ENCODE data around the gene FUZ. TPM values are rescaled to one million over a fixed set of nuclear protein-coding genes. Genes with fewer than 3 reads are reported as not detected.
A peak's percentile ranks its signal among the peaks of the same experiment; 100 is the strongest.

The FUZ gene
- total RNA-seq, 1 donor from 2014 or later = 10.8 TPM

GRCh38 chr19:49770529-49770928 lies 42.6 kb downstream of the FUZ start:
- H3K4me1 Mint-ChIP-seq (ENCODE audit: low read depth) = peaks cover 44% of the 10 kb centered on the region
- peaks cover 2% of the 10 kb centered on the region for H3K36me3 Mint-ChIP-seq (ENCODE audit: low read depth)
- no peak for DNase-seq (ENCODE audit: low spot score)
- no peak for TF ChIP-seq CTCF (IDR thresholded peaks at IDR 0.05)
- no peak overlapping the region for H3K27ac Mint-ChIP-seq (ENCODE audit: unreplicated experiment)
- H3K9me3 Mint-ChIP-seq (ENCODE audit: low read depth) = no peaks in the 10 kb centered on the region
- no peaks in the 10 kb centered on the region for H3K27me3 Mint-ChIP-seq (ENCODE audit: low read depth)
- no peak overlapping the region for H3K4me3 Mint-ChIP-seq (ENCODE audit: unreplicated experiment)

GRCh38 chr19:49767967-49768581 lies 45.0 kb downstream of the FUZ start:
- H3K27me3 Mint-ChIP-seq (ENCODE audit: low read depth) = no peaks in the 10 kb centered on the region
- H3K27ac Mint-ChIP-seq (ENCODE audit: unreplicated experiment) = peak overlapping the region; percentile 88
- no peak for TF ChIP-seq CTCF (IDR thresholded peaks at IDR 0.05)
- peaks cover 47% of the 10 kb centered on the region for H3K4me1 Mint-ChIP-seq (ENCODE audit: low read depth)
- no peaks in the 10 kb centered on the region for H3K9me3 Mint-ChIP-seq (ENCODE audit: low read depth)
- DNase-seq (ENCODE audit: low spot score) = no peak
- H3K36me3 Mint-ChIP-seq (ENCODE audit: low read depth) = peaks cover 2% of the 10 kb centered on the region
- peak overlapping the region; percentile 97 for H3K4me3 Mint-ChIP-seq (ENCODE audit: unreplicated experiment)

- Mint-ChIP-seq H3K9me3 (ENCODE audit: low read depth) (no peaks in the 10 kb centered on the region), H3K27ac (ENCODE audit: unreplicated experiment) (peak overlapping the region; percentile 88), H3K4me3 (ENCODE audit: unreplicated experiment) (peak overlapping the region; percentile 97), H3K27me3 (ENCODE audit: low read depth) (no peaks in the 10 kb centered on the region), H3K36me3 (ENCODE audit: low read depth) (peaks cover 2% of the 10 kb centered on the region), H3K4me1 (ENCODE audit: low read depth) (peaks cover 43% of the 10 kb centered on the region)
- TF ChIP-seq CTCF (IDR thresholded peaks at IDR 0.05) = no peak
- DNase-seq (ENCODE audit: low spot score) = no peak
These were observed 45.7 kb downstream of the FUZ start for GRCh38 chr19:49767381-49767780.

- no peak for TF ChIP-seq CTCF (IDR thresholded peaks at IDR 0.05)
- Mint-ChIP-seq H3K4me3 (ENCODE audit: unreplicated experiment) (peak within 1 kb of the TSS; percentile 97), H3K36me3 (ENCODE audit: low read depth) (peaks cover 2% of the 10 kb centered on the region), H3K4me1 (ENCODE audit: low read depth) (peaks cover 43% of the 10 kb centered on the region), H3K27me3 (ENCODE audit: low read depth) (no peaks in the 10 kb centered on the region), H3K27ac (ENCODE audit: unreplicated experiment) (peak within 1 kb of the TSS; percentile 99), H3K9me3 (ENCODE audit: low read depth) (no peaks in the 10 kb centered on the region)
- DNase-seq (ENCODE audit: low spot score) = peak; percentile 94
These were observed 46.2 kb downstream of the FUZ start, which contains the start of gene AP2A1 for GRCh38 chr19:49766930-49767299. AP2A1 (plus strand) TSS chr19:49767001; CDS start chr19:49767134, 133 bp downstream.

- no peaks in the 10 kb centered on the region for H3K9me3 Mint-ChIP-seq (ENCODE audit: low read depth)
- H3K4me3 Mint-ChIP-seq (ENCODE audit: unreplicated experiment) = peak overlapping the region; percentile 97
- no peak for TF ChIP-seq CTCF (IDR thresholded peaks at IDR 0.05)
- peak overlapping the region; percentile 99 for H3K27ac Mint-ChIP-seq (ENCODE audit: unreplicated experiment)
- H3K4me1 Mint-ChIP-seq (ENCODE audit: low read depth) = peaks cover 38% of the 10 kb centered on the region
- H3K36me3 Mint-ChIP-seq (ENCODE audit: low read depth) = no peaks in the 10 kb centered on the region
- H3K27me3 Mint-ChIP-seq (ENCODE audit: low read depth) = no peaks in the 10 kb centered on the region
- DNase-seq (ENCODE audit: low spot score) = peak; percentile 100
These were observed 46.8 kb downstream of the FUZ start for GRCh38 chr19:49766007-49766929.
